AG04450 (cell line): ENCODE results near the gene ECI2. TPM values are rescaled to one million over a fixed set of nuclear protein-coding genes. Genes with fewer than 3 reads are reported as not detected.

Experiments used
- CTCF ChIA-PET: fragments of 300-600, 350-600 bp; formaldehyde crosslinking; extraction: SDS; loops from one replicate; lab custom pipeline; 2022; ENCODE audit warnings: antibody characterized with exemption, inconsistent platforms; lab: Charles Lee
- POLR2A ChIA-PET: fragments of 350-600 bp; formaldehyde crosslinking; extraction: SDS; loops from one replicate; lab custom pipeline; 2021; ENCODE audit warnings: antibody characterized with exemption, inconsistent platforms; lab: Yijun Ruan, JAX
- DNase-seq: peaks from one replicate; pipeline ENCODE4 v3.0.0-alpha.2; 2011; ENCODE audit warnings: low read depth, low spot score
- H3K27ac ChIP-seq: one replicate; pipeline ENCODE4 v1.5.1; 2012; ENCODE audit warnings: low read depth, low read length, control low read depth
- H3K27me3 ChIP-seq: one replicate; pipeline ENCODE4 v1.6.0; 2012; ENCODE audit warnings: low read length; ENCODE audit not compliant: control insufficient read depth, insufficient read depth
- H3K4me3 ChIP-seq: 2 replicates; pipeline ENCODE4 v1.5.1; 2011; ENCODE audit warnings: mild to moderate bottlenecking, low read depth, low read length, control low read depth
- H3K9me3 ChIP-seq: 2 replicates; pipeline ENCODE4 v1.5.1; 2012; ENCODE audit warnings: low read length; ENCODE audit not compliant: control insufficient read depth, insufficient read depth
- CTCF ChIP-seq: IDR thresholded peaks from 2 replicates; pipeline ENCODE4 v1.5.1; 2011; ENCODE audit warnings: low read depth, low read length, control low read depth, inconsistent platforms
- polyA plus RNA-seq: library from polyadenylated mRNA; depleted of rRNA; stranded (reverse); fragments of >200 nt; gene quantifications from 2 replicates; pipeline ENCODE4 v1.2.3, GENCODE V29; 2011

ECI2 gene
- polyA plus RNA-seq, 1 experiment, result 88.4 TPM

DNA sequence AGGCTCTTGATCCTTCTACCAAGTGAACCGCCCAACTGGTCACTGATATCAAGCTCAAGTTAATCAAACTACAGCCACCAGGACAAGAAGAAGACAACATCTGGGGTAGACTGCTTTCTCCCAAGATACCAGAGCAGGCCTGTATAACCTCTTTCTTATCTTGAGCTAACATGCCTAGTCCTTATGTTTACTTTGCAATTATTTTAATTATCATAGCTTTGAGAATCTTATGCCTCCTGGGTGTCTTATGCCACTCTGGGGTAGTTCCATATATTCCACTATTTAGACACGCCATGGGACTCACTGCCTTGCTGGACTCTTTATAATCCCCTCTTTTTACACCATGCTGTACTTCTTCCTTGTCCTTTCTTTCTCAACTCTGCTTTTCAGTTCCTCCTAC is 41.5 kb upstream of the ECI2 start:
- H3K9me3 ChIP-seq, result no peaks in the 10 kb centered on the region
- ChIA-PET CTCF (interaction anchor here (4.2 kb wide), 1 partner anchor 33 kb away, joined by 16 read pairs; no protein-coding TSS in a partner anchor), POLR2A (no interaction called here)
- DNase-seq, result no peak
- H3K27ac ChIP-seq, result no peak overlapping the region
- no peak overlapping the region for H3K4me3 ChIP-seq
- H3K27me3 ChIP-seq, result peaks cover 23% of the 10 kb centered on the region
- TF ChIP-seq CTCF, result no peak

DNA sequence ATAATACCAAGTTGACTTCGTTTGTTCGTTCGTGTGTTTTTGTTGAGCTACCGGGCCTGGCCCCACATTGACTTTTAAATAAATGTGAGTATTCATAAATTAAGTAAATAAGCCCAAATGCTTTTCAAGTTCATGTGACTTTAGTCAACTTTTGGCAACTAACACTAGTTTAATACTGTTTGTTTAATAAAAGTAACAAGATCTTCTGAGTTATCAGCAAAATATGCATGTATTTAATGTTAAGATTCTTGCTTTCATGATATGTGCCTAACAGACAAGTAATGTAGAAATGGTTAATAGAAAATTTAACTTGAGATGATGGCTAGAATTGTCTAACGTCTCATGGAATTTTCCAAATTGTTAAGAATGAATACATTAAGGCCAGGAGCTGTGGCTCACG is 38.7 kb upstream of the ECI2 start:
- TF ChIP-seq CTCF, result no peak

DNA sequence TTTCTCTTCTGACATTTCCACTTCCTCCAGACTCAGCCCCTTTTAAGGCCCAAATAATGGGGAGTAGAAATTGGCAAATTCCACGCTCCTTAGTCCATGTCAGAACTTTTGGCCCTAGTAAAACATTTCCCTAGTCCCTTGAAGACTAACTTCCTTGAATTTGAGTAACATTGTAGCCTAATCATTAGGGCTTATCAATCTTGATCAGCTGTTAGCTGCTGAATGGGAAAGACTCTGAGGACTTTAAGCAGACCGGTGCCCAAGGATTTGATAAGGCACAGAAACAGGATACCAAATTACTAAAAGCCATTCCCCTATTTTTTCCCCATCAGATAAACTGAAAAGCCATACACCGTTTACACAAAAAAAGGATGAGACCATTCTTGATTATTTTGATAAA is 37.0 kb upstream of the ECI2 start:
- POLR2A ChIA-PET, result no interaction called here
- Histone ChIP-seq H3K27me3 (peaks cover 4% of the 10 kb centered on the region), H3K27ac (no peak overlapping the region), H3K9me3 (0 out of 2 replicates have a peak, but pooled peaks cover under 1% of the 10 kb centered on the region), H3K4me3 (no peak overlapping the region)
- no peak for TF ChIP-seq CTCF
- CTCF ChIA-PET, result interaction anchor here (1.5 to 2.4 kb wide), 2 partner anchors 17 to 38 kb away, joined by 8 to 11 read pairs; no protein-coding TSS in a partner anchor
- no peak for DNase-seq

More for the DNA sequence above, 38.7 kb upstream of the ECI2 start:
- Histone ChIP-seq H3K9me3 (no peaks in the 10 kb centered on the region), H3K27ac (no peak overlapping the region), H3K4me3 (no peak overlapping the region), H3K27me3 (peaks cover 16% of the 10 kb centered on the region)
- DNase-seq, result peak; percentile 29
- ChIA-PET POLR2A (no interaction called here), CTCF (interaction anchor here (0.9 to 4.2 kb wide), 3 partner anchors 19 to 37 kb away, joined by 4 to 16 read pairs (median 8); no protein-coding TSS in a partner anchor)

DNA sequence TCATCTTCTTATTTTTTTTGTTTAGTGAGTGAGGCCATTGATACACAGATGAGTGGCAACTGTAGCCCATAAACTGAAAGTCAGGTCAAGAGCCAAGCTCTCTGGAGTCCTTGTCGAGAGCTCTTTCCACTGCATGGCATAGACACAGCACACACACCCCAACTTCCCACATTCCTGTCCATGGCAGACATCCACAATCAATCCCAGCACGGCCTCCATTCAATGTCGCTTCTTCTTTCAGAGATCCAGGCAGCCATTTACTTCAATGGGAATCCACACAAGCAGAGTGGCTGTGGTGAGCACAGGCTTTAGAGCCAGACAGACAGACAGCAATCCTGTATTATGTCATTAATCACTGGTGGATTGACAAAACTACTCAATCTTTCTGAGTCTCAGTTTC is 34.9 kb upstream of the ECI2 start:
- no peak for TF ChIP-seq CTCF
- ChIA-PET POLR2A (interaction anchor here (1.0 kb wide), 1 partner anchor 34 kb away, joined by 6 read pairs; the partner anchor contains the start of gene ECI2), CTCF (interaction anchor here (1.6 kb wide), 1 partner anchor 15 kb away, joined by 6 read pairs; no protein-coding TSS in a partner anchor)
- Histone ChIP-seq H3K9me3 (0 out of 2 replicates have a peak, but pooled peaks cover 3% of the 10 kb centered on the region), H3K4me3 (no peak overlapping the region), H3K27me3 (peaks cover 3% of the 10 kb centered on the region), H3K27ac (no peak overlapping the region)
- DNase-seq, result no peak

- Histone ChIP-seq H3K4me3 (no peak overlapping the region), H3K9me3 (0 out of 2 replicates have a peak, but pooled peaks cover 3% of the 10 kb centered on the region), H3K27ac (no peak overlapping the region), H3K27me3 (peaks cover 9% of the 10 kb centered on the region)
- ChIA-PET CTCF (interaction anchor here (0.6 to 1.6 kb wide), 3 partner anchors 14 to 90 kb away, joined by 3 to 6 read pairs (median 4); partner anchors contain the start of gene FAM217A), POLR2A (interaction anchor here (1.0 kb wide), 1 partner anchor 33 kb away, joined by 6 read pairs; the partner anchor contains the start of gene ECI2)
- TF ChIP-seq CTCF, result no peak
- DNase-seq, result no peak
Measured at GRCh38 chr6:4169028-4169789, 33.8 kb upstream of the ECI2 start.
